HG02970 (cell line): Measurements from ENCODE around the gene GAGE10.
"Not testable (repeated sequence)": the region's sequence is repeated elsewhere in the genome, so short reads cannot be mapped to it uniquely, and the experiment has no call there.

Source experiments
- ATAC-seq: cut with Tn5 transposase; IDR thresholded peaks from one replicate; pipeline ENCODE4 v1.9.1; 2021; ENCODE audit warnings: mild to moderate bottlenecking, moderate library complexity, moderate number of reproducible peaks; ENCODE audit not compliant: unreplicated experiment, low FRiP score

The GAGE10 gene

GRCh38 chrX:49273181-49273727 is 30.2 kb upstream of the GAGE10 start:
- ATAC-seq: no peak

- ATAC-seq: no peak
These were observed 27.2 kb upstream of the GAGE10 start for GRCh38 chrX:49276207-49276606.

- ATAC-seq: no peak
These were observed 26.5 kb upstream of the GAGE10 start for GRCh38 chrX:49276671-49277534.

GRCh38 chrX:49277535-49277830 is 26.0 kb upstream of the GAGE10 start:
- ATAC-seq: no peak

GRCh38 chrX:49278081-49278480 is 25.4 kb upstream of the GAGE10 start:
- ATAC-seq: no peak

GRCh38 chrX:49282647-49283011 is 20.8 kb upstream of the GAGE10 start:
- no peak for ATAC-seq

- ATAC-seq: no peak
These were observed 19.2 kb upstream of the GAGE10 start for GRCh38 chrX:49284212-49284611.

- no peak for ATAC-seq
These were observed 17.3 kb upstream of the GAGE10 start for GRCh38 chrX:49286136-49286535.

- no peak for ATAC-seq
These were observed 16.9 kb upstream of the GAGE10 start for GRCh38 chrX:49286581-49286980.

GRCh38 chrX:49287665-49288064 is 15.8 kb upstream of the GAGE10 start:
- ATAC-seq: no peak

- ATAC-seq: no peak
These were observed 13.2 kb upstream of the GAGE10 start for GRCh38 chrX:49290215-49290614.

- no peak for ATAC-seq
These were observed 11.7 kb upstream of the GAGE10 start for GRCh38 chrX:49291615-49292337.

- no peak for ATAC-seq
These were observed 10.8 kb upstream of the GAGE10 start for GRCh38 chrX:49292400-49293362.

GRCh38 chrX:49299293-49299692 is 4.2 kb upstream of the GAGE10 start:
- ATAC-seq: not testable (repeated sequence)

- ATAC-seq: no peak
These were observed 2.7 kb upstream of the GAGE10 start for GRCh38 chrX:49300703-49301102.

- not testable (repeated sequence) for ATAC-seq
These were observed 4.3 kb downstream of the GAGE10 start for GRCh38 chrX:49307775-49308174.

GRCh38 chrX:49308604-49309269 is 5.3 kb downstream of the GAGE10 start:
- ATAC-seq: no peak

GRCh38 chrX:49309401-49309981 is 6.0 kb downstream of the GAGE10 start:
- ATAC-seq: no peak

- no peak for ATAC-seq
These were observed 6.9 kb downstream of the GAGE10 start for GRCh38 chrX:49310371-49310770.

- ATAC-seq: no peak
These were observed 8.7 kb downstream of the GAGE10 start for GRCh38 chrX:49312176-49312575.
